GM12873 (cell line): ENCODE data around the gene PRSS57.

Experiments
- TF ChIP-seq, protein P1 (sequence below): IDR thresholded peaks from 2 replicates; pipeline ENCODE4 v1.5.1; 2012; ENCODE audit warnings: low read depth, mild to moderate bottlenecking, moderate library complexity, low read length, control low read depth; ENCODE audit not compliant: insufficient read depth; ENCODE audit errors: missing control alignments

Gene PRSS57

GRCh38 chr19:690203-690602 is 5.0 kb downstream of the PRSS57 start:
- TF ChIP-seq, protein P1, sequence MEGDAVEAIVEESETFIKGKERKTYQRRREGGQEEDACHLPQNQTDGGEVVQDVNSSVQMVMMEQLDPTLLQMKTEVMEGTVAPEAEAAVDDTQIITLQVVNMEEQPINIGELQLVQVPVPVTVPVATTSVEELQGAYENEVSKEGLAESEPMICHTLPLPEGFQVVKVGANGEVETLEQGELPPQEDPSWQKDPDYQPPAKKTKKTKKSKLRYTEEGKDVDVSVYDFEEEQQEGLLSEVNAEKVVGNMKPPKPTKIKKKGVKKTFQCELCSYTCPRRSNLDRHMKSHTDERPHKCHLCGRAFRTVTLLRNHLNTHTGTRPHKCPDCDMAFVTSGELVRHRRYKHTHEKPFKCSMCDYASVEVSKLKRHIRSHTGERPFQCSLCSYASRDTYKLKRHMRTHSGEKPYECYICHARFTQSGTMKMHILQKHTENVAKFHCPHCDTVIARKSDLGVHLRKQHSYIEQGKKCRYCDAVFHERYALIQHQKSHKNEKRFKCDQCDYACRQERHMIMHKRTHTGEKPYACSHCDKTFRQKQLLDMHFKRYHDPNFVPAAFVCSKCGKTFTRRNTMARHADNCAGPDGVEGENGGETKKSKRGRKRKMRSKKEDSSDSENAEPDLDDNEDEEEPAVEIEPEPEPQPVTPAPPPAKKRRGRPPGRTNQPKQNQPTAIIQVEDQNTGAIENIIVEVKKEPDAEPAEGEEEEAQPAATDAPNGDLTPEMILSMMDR = no peak

DNA sequence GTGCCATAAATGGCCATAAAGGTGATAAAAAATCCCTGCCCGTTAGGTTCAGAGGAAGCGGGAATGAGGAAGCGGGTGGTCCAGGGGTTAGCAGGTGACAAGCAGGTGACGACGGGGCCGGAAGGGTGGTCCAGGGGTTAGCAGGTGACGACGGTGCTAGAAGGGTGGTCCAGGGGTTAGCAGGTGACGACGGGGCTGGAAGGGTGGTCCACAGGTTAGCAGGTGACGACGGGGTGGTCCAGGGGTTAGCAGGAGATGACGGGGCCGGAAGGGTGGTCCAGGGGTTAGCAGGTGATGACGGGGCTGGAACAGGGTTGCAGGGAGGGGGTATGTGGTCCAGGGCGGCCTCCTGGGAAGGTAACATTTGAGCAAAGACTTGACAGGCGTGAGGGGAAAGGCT is 6.3 kb downstream of the PRSS57 start:
- TF ChIP-seq, protein P1 = no peak

- TF ChIP-seq, protein P1 = no peak
Observed at GRCh38 chr19:688214-688613, 7.0 kb downstream of the PRSS57 start.

DNA sequence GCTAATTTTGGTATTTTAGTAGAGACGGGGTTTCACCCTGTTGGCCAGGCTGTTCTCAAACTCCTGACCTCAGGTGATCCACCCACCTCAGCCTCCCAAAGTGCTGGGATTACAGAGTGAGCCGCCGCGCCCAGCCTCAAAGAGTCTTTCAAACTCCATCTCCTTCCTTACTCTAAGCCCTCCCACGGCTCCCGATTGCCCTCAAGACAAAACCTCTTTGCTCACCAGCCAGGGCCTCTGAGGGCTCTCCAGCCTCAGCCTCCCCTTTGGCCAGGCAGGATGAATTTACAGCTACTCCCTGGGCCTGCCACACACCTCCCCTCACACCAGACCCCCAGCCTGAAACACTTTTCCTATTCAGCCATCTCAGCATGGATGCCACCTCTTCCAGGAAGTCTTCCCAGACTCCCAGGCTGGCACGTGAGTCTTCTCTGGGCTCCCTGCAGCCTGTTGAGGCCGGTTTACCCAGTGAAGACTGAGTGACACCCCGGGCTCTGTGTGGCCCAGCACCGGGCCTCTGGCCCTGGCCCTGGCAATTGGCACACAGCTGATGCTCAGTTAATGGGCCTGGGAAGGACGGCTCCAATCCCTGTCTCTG is 7.6 kb downstream of the PRSS57 start:
- TF ChIP-seq, protein P1 = no peak

DNA sequence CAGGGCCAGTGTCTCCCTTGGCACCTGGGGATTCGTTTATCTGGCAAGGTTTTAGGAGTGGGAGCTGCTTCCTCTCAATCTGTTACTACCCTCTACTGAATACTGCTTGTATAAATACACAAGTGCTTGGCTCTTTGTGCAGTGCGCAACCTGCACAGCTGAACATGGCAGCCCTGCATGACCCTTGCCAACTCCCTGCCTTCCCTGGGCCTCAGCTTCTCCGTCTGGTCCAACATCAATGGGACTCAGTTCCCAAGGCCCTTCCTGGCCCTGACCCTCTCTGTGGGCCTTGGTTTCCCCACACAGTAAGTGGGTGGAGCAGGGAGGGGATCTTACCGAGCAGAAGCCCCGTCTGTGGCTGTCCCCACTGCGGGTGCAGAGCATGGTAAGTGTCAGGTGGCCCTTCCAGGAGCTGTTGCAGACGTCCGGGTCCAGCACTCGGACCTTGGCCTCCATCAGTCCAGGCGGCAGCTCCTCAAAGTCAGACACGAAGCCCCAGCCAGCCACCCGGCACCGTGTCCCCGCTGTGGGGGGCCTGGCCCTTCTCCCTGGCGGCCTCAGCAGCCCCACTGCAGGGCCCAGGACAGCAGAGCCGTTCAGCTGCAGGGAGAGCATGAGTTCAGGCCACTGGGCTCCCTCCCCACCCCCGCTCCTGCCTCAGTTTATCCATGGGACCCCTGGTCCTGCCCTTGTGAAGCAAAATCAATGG is 8.5 kb downstream of the PRSS57 start:
- TF ChIP-seq, protein P1 = no peak

DNA sequence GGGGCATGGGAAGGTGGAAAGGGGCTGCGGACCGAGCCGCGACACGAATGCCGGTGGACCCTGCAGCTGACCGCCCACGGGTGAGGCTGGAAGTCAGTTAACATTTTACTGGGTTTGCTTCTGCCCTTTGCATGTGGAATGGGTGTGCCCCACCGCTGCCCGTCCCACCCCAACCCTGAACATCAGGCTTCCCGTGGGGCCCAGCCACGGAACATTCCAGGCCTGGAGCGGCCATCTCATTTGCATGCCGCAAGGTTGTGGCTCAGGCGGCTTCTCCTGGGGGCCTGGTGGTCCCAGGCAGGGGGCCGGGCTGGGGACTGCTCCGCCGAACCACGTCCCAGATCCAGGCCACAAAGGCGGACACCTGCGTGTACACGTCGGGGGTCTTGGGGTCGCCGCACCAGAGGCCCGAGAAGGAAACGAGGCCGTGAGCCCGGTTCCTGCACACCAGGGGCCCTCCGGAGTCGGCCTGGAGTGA is 9.8 kb downstream of the PRSS57 start:
- TF ChIP-seq, protein P1 = no peak

DNA sequence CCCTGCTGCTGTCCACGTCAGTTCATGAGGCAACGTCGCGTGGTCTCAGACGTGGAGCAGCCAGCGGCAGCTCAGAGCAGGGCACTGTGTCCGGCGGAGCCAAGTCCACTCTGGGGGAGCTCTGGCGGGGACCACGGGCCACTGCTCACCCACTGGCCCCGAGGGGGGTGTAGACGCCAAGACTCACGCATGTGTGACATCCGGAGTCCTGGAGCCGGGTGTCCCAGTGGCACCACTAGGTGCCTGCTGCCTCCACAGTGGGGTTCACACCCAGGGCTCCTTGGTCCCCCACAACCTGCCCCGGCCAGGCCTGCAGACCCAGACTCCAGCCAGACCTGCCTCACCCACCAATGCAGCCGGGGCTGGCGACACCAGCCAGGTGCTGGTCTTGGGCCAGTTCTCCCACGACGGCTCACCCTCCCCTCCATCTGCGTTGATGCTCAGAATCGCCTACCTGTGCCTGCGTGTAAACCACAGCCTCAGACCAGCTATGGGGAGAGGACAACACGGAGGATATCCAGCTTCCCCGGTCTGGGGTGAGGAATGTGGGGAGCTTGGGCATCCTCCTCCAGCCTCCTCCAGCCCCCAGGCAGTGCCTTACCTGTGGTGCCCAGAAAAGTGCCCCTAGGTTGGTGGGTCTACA is 12.5 kb downstream of the PRSS57 start:
- TF ChIP-seq, protein P1 = no peak
